HG02763 (cell line): ENCODE results near the gene OR52K2.
A peak's percentile ranks its signal among the peaks of the same experiment; 100 is the strongest.
"Not testable (repeated sequence)": the region's sequence is repeated elsewhere in the genome, so short reads cannot be mapped to it uniquely, and the experiment has no call there.

Source experiments
- ATAC-seq: cut with Tn5 transposase; IDR thresholded peaks from one replicate; pipeline ENCODE4 v1.9.1; 2021; ENCODE audit warnings: mild to moderate bottlenecking, moderate library complexity; ENCODE audit not compliant: unreplicated experiment

OR52K2 gene

DNA sequence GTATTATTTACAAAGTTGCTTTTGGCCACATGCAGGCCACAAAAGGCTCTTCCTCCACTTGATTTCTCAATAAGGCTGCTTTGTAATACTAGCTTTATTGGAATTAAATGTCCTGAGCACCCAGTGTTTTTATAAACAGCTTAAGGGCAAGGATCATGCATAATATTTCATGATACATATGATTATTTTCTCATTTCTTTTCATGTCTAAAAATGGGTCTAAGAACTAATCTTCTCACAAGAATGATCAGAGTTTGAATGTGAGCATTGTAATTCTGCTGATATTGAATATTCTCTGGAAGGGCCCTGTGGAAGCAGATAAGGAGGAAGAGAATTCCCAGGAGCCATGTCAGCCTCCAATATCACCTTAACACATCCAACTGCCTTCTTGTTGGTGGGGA is at the start of gene OR52K2:
OR52K2 (plus strand) TSS at position 301 of the 400 bp plus-strand sequence; CDS start at position 346, 45 bp downstream.
- ATAC-seq: no peak

GRCh38 chr11:4406206-4406605 is 42.9 kb upstream of the OR52K2 start:
- ATAC-seq: not testable (repeated sequence)

DNA sequence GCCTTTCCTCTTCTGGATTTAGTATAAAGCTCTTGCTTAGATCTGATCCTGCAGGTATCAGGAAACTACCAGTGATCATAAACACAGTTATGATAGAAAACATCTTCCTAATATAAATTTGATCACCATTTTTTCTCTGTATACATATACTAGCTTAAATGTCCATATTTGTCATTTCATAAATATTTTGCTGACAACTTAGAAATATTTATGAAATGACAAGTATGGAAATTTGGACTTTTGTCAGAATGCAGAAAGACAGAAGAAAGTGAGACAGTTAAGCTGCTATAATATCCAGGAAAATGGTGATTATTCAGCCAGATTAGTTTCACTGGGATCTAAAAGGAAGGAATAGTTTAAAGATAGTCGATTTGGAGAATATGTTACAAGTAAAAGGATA is 32.8 kb upstream of the OR52K2 start:
- ATAC-seq: no peak

- ATAC-seq: no peak
These were observed 32.3 kb upstream of the OR52K2 start for GRCh38 chr11:4416816-4417215.

- no peak for ATAC-seq
These were observed 30.7 kb upstream of the OR52K2 start for GRCh38 chr11:4418403-4418802.

- no peak for ATAC-seq
These were observed 19.0 kb upstream of the OR52K2 start for GRCh38 chr11:4430051-4430450.

DNA sequence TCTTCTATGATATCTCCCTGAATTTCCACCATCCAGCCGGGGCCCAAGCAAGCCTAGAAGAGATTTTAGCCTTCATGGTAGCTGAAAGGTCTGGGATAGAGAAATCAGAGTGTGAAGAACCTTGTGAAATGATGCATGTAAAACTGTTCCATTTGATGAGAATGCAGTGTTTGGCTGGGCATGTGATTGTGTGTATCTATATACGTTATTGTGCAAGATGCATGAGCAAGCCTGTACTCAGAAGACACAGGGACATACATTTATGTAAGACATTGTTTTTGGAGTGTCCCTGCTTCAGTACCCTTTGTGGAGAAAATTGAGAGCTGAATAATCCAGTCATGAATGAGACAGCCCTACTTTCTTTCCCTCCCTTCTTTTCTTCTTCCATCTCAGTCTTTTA is 15.2 kb upstream of the OR52K2 start:
- ATAC-seq: no peak

GRCh38 chr11:4436411-4436810 is 12.7 kb upstream of the OR52K2 start:
- no peak for ATAC-seq

DNA sequence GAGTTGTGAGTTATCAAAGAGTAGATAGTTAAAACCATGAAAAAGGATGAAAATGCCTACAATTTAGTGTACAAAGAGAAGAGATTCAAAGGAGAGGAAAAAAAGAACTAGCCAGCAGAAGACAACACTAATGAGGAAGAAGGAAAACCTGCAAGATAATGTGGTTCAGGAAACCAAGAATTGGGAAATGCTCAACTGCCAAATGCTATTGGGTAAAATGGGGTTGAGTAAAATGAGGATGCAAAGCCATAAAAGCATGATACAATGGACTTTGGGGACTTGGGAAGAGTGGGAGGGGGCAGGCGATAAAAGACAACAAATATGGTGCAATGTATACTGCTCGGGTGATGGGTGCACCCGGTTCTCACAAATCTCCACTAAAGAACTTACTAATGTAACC is 7.6 kb upstream of the OR52K2 start:
- no peak for ATAC-seq

GRCh38 chr11:4443232-4443891 is 5.7 kb upstream of the OR52K2 start:
- ATAC-seq: no peak

- ATAC-seq: no peak
These were observed 4.0 kb downstream of the OR52K2 start for GRCh38 chr11:4453118-4453517.

DNA sequence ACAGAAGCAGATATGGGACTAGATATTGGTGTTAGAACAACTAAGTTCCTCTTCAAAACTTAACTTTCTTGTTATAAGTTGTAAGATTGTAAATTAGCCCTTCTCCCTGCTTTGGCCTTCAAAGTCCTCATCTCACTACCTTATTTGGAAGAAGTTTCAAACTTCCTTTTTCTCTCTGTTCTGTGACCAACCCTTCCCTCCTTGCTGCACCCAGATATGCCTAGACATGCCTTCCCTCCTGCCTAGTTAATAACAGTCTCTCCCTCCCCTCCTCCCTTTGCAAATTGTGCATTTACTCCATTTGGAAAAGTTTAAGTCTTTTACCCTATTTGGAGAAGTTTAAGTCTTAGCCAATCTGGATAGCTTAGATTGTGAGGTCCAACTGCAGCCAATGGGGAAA is 4.9 kb downstream of the OR52K2 start:
- no peak for ATAC-seq

GRCh38 chr11:4455419-4455818 is 6.3 kb downstream of the OR52K2 start:
- no peak for ATAC-seq

DNA sequence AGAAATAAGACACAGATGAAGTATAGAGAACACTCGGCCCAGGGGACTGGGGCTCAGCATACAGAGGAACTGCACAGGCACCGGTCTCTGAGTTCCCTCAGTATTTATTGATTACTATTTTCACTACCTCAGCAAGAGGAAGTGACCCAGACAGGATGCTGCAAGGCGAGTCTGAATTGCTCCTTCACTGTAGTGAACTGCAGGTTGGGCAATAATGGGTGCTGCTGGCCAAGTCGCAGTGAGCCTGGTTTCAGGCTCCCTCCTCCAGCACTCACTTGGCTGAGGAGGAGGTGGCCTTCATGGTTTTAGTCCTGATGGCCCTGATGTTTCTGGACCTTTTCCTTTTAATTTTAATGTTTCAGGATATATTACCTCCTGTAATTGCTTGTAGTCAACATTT is 10.4 kb downstream of the OR52K2 start:
- peak; percentile 84 for ATAC-seq

DNA sequence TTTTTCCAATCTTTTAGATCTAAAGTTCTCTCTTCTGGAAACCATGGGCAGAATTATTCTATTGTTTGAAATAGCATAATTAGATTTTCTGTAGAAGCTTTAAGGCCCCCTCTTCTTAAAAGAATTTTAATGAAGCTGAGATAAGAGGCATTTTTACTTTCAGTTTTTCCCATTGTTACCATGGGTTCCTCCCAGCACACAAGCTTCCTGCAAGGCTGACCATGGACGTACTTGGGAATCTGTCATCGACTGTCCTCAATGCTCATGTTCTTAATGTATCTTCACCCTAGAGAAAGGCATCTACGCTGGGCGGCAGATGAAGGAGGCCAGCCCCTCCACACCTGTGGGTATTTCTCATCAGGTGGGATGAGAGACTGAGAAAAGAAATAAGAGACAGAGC is 11.1 kb downstream of the OR52K2 start:
- no peak for ATAC-seq

GRCh38 chr11:4464216-4465159 is 15.4 kb downstream of the OR52K2 start:
- no peak for ATAC-seq

GRCh38 chr11:4465407-4465806 is 16.3 kb downstream of the OR52K2 start:
- no peak for ATAC-seq

- no peak for ATAC-seq
These were observed 17.2 kb downstream of the OR52K2 start for GRCh38 chr11:4466131-4466870.

GRCh38 chr11:4466871-4467442 is 17.9 kb downstream of the OR52K2 start:
- no peak for ATAC-seq

DNA sequence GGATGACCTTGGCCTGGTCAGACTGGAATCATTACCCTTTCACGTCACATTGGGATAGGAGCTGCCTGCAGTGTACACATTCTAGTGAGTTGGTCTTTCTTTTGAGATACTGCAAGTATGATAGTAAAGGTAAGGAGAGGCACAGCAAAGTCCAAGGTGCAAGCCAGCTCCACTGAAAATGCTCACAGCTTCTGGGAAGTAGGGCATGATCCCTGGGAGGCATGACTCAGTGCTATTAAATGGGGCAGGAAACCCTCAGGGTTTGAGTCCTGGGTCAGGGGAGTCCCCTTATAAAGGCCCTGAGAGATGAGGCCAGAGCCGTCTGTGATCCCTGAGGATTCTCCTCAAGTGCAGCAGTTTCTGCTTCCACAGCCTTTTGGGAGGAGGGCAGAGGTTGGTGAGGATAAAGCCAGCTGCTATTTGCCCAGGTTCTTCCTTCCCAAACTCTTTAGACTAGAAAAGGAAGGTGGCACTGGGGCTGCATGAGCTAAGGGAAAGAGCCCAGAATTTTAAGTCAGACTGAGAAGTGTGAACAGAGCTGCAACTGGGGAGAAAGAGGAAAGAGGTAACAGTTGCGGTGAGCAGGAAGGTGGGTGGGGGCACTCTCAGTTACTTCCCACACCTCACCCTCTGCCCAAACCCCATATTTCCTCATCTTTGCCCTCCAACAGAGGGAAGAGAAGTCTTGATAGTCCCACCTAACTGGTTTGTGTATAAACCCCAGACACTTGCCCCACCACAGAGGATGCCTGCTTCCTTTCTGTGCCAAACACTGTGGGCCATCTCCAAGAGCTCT is 18.9 kb downstream of the OR52K2 start:
- ATAC-seq: no peak
